Measurements from ENCODE around the gene SLC22A23.
"Not testable (repeated sequence)": the region's sequence is repeated elsewhere in the genome, so short reads cannot be mapped to it uniquely, and the experiment has no call there.

Gene SLC22A23

GRCh38 chr6:3380344-3381232 is 76.3 kb downstream of the SLC22A23 start:
- TF ChIP-seq POLR2A (IDR thresholded peaks at IDR 0.05; ENCODE audit: low read depth, low read length) = no peak
- DNase-seq (ENCODE audit: insufficient read length, low spot score) (no peak), FAIRE-seq (no peak)

DNA sequence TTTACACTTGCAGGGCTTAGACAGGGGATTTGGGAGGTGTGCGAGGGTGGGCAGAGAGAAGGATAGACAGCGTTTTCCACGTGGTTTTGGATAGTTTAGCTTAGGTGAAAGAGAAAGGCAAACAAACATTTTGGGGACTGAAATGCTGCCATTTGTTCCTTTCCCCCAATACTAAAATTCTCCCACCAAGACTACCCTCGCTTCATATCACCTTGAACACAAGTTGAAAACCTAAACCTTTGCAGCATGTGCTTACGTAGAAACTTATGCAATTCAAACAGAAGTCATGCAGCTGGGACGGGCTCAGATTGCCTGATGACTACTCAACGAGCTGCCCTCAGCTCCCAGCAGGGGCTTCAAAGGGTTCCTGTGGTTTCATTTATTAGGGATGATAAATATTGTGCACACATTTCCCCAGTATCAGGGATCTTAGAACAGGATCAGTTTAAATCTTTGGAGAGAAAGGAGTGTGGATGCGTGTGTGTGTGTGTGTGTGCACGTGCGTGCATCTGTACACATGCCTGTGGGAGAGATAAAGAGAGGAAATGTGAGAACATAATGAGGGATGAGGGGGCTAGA is 77.3 kb downstream of the SLC22A23 start:
- DNase-seq (ENCODE audit: insufficient read length, low spot score) = no peak
- no peak for TF ChIP-seq POLR2A (IDR thresholded peaks at IDR 0.05; ENCODE audit: low read depth, low read length)
- FAIRE-seq = no peak

DNA sequence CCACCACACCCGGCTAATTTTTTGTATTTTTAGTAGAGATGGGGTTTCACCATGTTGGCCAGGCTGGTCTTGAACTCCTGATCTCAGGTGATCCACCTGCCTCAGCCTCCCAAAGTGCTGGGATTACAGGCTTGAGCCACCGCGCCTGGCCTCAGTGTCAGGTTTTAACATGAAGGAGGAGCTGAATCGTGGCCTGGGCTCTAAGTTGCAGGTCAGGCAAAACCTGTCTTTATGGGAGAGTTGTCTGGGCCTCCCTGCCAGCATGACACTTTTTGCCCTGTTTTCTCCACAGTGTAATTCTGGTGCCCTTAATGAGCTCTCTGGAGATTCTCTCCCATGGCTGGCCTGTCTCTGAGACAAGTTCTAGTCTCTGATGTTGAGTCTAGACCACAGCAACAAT is 78.0 kb downstream of the SLC22A23 start:
- DNase-seq (ENCODE audit: insufficient read length, low spot score); FAIRE-seq: not testable (repeated sequence)

DNA sequence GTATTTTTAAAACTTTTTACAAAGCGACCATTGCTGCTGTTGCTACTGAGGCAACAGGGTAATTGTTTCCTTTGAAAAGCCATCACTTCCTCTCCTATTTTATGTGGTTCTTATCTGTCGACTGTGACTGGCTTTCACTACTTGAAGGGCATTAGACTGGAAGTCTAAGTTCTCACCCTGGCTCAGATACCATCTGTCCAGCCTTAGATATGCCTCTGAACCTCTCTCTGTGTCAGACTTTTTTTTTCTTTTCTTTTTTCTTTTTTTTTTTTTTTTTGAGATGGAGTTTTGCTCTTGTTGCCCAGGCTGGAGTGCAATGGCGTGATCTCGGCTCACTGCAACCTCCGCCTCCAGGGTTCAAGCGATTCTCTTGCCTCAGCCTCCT is 78.5 kb downstream of the SLC22A23 start:
- not testable (repeated sequence) for DNase-seq (ENCODE audit: insufficient read length, low spot score); FAIRE-seq

DNA sequence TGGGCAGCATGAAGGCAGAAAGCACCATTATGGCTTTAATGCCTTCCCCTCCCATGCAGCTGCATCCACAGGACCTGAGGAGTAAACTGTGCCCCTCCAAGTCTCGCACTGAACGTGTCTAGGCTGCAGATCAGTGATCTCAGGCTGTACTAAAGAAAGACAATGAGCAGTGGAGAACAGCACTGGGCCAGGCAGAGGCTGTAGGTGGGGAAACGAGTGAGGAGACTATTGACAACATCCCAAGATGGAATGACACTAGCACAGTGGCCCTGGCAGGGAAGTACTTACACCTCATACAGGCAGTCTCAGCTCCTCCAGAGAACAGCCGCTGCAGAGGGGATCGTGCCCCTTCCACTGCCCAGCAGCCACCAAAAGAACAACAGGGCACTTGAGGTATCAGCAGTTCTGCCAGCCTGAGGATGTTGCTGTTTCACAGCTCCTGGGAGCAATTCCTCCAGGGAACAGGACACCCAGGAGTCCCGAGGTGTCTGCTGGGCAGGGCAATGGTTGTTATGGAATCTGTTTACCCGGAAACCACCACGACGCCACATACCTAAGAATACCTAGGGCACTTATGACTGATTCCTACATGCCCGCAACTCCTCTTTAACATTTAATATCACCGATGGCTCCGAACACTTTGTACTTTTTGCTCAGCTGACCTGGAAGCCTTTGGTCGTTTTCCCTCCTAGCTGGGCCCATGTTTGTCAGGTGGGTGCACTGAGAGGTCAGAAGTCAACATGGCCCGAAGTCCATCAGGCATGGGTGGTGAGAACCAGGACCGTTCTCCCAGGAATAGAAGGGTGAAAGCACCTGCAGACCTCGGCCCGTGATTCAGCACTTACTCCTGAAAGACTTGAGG is 79.1 kb downstream of the SLC22A23 start:
- FAIRE-seq (no peak), DNase-seq (ENCODE audit: insufficient read length, low spot score) (no peak)
- no peak for TF ChIP-seq POLR2A (IDR thresholded peaks at IDR 0.05; ENCODE audit: low read depth, low read length)

DNA sequence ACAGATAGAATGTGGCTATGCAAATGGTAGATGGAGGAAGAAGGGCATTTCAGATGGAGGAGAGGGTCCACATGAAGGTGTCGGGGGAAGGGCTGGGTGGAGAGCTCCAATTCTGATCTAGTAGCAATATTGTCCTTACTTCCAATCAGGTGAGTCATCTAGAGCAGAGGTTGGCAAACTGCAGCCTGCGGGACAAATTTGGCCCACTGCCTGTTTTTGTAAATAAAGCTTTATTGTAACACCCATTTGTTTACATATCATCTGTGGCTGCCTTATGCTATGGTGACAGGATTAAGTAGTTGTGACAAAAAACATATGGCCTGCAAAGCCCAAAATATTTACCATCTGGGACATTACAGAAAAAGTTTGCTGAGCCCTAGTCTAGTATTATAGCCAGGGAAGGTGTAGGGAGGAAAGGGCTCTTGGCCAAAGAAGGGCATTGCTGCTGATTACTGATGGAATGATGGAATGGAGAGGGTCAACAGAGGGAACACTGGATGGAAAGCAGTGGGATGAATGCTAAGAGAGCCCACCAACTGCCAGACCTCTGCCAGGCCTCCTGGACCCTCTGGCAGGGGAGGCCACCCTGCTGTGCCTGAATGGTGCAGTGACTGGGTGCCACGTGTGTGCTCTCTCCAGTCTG is 79.8 kb downstream of the SLC22A23 start:
- no peak for DNase-seq (ENCODE audit: insufficient read length, low spot score)

DNA sequence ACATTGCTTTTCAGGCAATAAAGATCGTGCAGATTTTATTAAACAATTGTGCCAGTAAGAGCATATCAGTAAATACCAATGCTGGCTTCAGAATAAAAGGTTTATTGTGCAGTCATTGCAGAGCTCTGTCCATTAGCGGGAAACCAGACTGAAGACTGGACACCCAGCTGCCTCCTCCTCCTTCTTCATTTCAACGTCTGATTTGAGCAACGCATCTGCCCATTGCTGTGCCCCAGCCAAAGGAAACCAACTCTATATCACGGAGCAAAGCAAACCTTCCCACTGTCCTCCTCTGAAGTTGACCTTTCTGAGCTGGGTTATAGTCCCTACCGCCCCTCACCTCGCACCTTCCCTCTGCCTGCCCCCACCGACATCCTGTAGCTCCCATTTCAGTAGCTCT is 80.8 kb downstream of the SLC22A23 start:
- no peak for FAIRE-seq
- no peak for TF ChIP-seq POLR2A (IDR thresholded peaks at IDR 0.05; ENCODE audit: low read depth, low read length)
- DNase-seq (ENCODE audit: insufficient read length, low spot score) = no peak

More for the DNA sequence above, 79.8 kb downstream of the SLC22A23 start:
- no peak for TF ChIP-seq POLR2A (IDR thresholded peaks at IDR 0.05; ENCODE audit: low read depth, low read length)
- no peak for FAIRE-seq

DNA sequence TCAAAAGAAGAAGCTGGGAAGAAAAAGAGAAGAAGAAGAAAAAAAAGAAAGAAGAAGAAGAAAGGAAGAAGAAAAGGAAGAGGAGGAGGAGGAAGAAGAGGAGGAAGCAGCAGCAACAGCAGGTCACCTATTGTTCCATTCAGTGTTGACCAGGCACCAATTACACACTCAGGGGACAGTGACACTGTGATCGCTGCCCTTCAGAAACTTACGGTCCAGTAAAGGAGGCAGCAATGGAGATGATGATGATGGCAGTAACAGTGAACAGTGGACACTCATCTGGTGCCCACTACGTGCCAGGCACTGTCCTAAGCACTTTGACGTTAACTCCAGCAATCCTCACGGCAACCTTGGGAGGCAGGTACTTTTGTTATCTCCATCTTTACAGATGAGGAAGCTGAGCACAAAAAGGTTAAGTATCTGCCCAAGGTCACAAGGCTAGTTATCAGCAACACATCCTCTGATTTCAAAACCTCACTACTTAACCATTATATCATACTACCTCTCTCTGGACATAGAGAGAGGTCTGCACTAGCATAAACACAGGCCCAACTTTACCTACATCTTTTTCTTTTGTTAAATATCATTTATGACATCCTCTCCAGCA is 83.2 kb downstream of the SLC22A23 start:
- FAIRE-seq (no peak), DNase-seq (ENCODE audit: insufficient read length, low spot score) (no peak)
- no peak for TF ChIP-seq POLR2A (IDR thresholded peaks at IDR 0.05; ENCODE audit: low read depth, low read length)

- DNase-seq (ENCODE audit: insufficient read length, low spot score) (no peak), FAIRE-seq (no peak)
- no peak for TF ChIP-seq POLR2A (IDR thresholded peaks at IDR 0.05; ENCODE audit: low read depth, low read length)
Measured at GRCh38 chr6:3372912-3373554, 83.8 kb downstream of the SLC22A23 start.

DNA sequence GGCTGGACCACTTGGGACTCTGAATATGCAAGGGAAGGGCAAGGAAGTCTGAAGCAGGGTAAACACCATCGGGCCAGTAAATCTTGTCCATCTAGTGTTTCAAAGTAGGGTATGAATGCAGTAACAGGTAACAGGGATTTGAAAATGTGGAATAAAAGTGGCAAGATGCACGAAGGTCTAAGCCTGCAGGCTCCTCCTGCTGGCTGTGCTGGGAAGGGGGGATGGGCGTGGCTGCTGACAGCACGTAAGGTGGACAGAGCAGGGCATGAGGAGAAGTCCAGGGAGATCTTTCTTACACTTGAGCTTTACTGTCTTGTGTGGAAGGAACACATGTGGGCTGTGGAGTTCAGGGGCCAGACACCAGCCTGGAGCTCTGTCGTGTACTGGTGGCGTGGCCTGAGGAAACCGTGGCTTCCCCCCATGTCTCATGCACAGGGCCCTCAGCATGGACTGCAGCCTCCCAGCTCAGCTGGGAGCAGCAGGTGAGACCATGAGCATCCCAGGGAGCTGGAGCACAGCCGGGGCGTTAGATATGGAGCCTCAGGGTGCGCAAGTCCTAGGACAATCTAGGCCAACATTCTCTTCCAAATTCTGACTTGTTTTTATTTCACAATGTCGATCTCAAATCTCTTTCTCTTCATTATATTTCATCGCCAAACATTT is 84.5 kb downstream of the SLC22A23 start:
- TF ChIP-seq POLR2A (IDR thresholded peaks at IDR 0.05; ENCODE audit: low read depth, low read length) = no peak
- DNase-seq (ENCODE audit: insufficient read length, low spot score) (no peak), FAIRE-seq (no peak)

GRCh38 chr6:3371222-3371949 is 85.5 kb downstream of the SLC22A23 start:
- no peak for FAIRE-seq

More at GRCh38 chr6:3371222-3371949, 85.5 kb downstream of the SLC22A23 start:
- DNase-seq (ENCODE audit: insufficient read length, low spot score) = no peak
- TF ChIP-seq POLR2A (IDR thresholded peaks at IDR 0.05; ENCODE audit: low read depth, low read length) = no peak
